ENCODE data around the gene CDS2.

CDS2 gene

GRCh38 chr20:5212907-5213487 is 86.2 kb downstream of the CDS2 start:
- DNase-seq (ENCODE audit: low read depth) = no peak

- DNase-seq (ENCODE audit: low read depth) = no peak
Measured at GRCh38 chr20:5214826-5215225, 88.0 kb downstream of the CDS2 start.

- DNase-seq (ENCODE audit: low read depth) = no peak
Measured at GRCh38 chr20:5215672-5216304, 89.0 kb downstream of the CDS2 start.

- no peak for DNase-seq (ENCODE audit: low read depth)
Measured at GRCh38 chr20:5216663-5217062, 89.9 kb downstream of the CDS2 start.

- DNase-seq (ENCODE audit: low read depth) = no peak
Measured at GRCh38 chr20:5217616-5218015, 90.8 kb downstream of the CDS2 start.

- DNase-seq (ENCODE audit: low read depth) = no peak
Measured at GRCh38 chr20:5220321-5221060, 93.7 kb downstream of the CDS2 start.

- DNase-seq (ENCODE audit: low read depth) = no peak
Measured at GRCh38 chr20:5221061-5221430, 94.2 kb downstream of the CDS2 start.

- DNase-seq (ENCODE audit: low read depth) = peak; percentile 8
Measured at GRCh38 chr20:5222919-5223634, 96.3 kb downstream of the CDS2 start.

- DNase-seq (ENCODE audit: low read depth) = no peak
Measured at GRCh38 chr20:5230544-5230943, 103.7 kb downstream of the CDS2 start.

GRCh38 chr20:5234158-5234557 is 107.3 kb downstream of the CDS2 start:
- no peak for DNase-seq (ENCODE audit: low read depth)

GRCh38 chr20:5234978-5235377 is 108.2 kb downstream of the CDS2 start:
- DNase-seq (ENCODE audit: low read depth) = no peak

Data from T-helper 22 cell (primary cell).